NCI-H146 (cell line): ENCODE data around the gene CDYL.

Experiments
- DNase-seq: peaks from one replicate; lab custom pipeline; 2025; lab: John Stamatoyannopoulos, UW

CDYL gene

DNA sequence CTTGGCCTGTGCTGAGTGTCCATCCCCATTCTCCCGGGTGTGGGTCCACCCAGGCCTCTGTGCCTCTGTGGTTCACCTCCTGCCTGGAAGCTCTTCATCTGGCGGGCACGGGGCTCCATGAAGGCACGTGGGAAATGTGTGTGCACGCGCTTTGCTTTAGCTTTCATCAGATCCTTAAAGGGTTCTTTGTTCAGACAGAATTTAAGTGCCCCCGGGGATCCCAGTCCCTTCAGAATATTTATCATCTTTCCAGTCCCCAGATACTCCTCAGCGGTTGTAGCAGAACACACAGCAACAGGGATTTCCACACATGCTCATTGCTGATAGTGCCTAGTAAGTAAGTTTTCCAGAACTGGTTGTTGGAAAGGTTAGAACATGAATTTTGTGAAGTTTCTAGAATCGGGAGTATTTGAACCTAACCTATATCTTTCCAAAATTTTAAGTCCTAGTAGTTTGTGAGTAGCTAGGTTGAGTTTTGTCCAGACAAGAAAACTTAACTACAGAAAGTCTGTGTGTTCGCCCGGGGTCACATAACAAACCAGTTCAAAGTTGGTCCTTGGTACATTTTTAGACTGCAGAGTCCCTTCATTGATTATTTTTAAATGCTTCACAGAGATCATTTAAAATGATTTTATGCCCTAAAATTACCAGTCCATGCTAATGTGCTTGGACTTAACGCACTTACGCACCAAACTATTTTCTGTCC is 159.9 kb downstream of the CDYL start:
- DNase-seq: no peak

DNA sequence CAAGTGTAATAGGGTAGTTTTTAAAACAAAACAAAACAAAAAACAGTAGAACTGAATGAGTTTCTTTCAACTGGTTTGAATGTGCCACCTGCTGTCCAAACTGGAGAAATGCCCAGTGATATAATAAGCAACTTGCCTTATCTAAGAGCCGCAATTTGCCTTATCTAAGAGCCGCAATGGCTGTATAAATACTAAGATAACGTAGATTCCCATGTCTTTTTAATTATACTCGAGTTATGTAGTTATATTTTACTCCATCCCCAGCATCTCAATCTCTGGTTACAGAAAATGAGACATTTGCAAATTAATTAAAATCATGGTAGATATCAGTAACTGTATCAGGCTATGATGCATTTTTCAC is 160.5 kb downstream of the CDYL start:
- DNase-seq: peak; percentile 48

DNA sequence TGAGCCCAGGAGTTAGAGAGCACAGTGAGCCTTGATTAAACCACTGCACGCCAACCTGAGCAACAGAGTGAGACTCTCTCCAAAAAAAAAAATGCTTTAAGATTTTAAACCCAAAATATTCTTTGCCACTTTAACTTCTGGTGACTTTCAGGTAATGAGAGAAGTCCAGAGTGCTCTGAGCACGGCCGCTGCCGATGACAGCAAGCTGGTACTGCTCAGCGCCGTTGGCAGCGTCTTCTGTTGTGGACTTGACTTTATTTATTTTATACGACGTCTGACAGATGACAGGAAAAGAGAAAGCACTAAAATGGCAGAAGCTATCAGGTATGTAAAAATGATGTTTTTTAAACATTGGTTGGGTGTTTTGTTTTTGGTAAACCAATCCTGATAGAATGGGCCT is 161.2 kb downstream of the CDYL start:
- no peak for DNase-seq

DNA sequence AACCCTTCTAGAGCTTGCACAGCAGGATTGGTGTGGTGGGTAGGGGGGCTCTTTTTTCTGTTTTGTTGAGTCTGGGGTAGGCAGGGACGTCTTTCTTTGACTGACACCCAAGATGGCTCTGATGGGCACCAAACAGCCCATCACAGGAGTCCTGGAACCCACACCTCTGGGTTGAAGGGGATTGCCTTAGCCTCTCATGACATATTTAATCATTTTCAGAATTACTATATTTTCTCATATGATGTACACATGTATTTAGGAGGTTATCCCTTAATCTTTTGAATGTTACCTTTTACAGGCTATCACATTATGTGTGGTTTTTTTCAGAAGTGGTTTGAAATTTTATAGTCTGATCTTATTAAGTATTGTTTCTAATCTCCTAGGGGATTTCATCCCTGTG is 163.0 kb downstream of the CDYL start:
- no peak for DNase-seq

DNA sequence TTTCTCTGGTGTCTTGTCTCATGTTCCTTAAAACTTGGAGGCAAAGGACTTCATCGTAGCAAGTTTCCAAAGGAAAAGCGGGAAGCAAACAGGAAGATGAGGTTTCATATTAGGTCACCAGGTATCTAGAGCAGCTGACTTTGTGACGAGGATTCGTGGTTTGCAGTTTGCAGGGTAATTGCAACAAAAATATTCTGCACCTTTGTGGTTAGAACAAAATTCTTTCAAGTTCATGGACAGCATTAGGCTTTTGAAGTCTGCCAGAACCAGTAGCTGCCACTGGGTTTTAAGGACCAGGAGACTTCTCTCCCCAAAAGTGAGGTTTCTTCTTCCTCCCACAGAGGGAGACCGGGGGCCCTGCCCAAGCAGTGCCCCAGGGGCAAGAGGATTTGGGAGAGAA is 164.2 kb downstream of the CDYL start:
- DNase-seq: no peak

DNA sequence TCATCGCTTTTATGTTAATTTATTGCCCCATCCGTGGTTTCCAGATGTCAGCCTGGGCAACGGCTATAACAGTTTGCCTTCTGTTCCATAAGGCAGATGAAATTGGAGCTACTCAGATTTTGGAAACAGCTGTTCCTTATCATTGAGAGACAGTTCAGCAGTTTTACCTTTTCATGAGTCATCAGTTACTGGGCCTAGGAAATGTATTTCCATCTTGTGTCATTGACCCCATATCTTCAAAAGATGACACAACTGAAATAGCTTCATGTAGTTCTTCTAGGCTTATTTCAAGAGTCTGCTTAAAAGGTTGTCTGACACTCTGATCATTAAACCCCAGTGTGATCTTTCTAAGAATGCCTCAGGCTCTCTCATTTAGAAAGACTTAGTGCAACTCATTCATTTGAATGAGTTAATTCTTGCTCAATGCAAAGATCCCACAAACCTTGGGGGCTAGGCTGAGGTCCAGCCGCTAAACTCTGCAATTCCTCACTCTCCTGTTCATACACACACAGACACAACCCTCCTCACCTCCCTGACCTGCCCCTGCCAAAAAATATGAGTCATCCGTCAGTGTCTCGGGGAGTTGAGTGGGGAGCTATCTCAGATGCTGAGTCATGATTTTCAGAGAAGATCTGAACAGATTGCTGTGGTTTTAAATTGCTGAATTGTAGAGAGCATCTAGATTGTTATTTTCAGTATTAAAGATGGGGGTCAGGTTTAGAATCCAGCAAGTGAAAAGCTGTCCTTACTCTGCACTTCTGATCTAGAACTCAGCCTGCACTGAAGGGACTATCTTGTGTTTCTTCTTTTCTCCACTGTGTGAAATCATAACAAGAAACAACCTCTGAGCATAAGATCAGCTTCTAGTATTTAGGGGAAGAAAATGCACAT is 165.8 kb downstream of the CDYL start:
- no peak for DNase-seq

DNA sequence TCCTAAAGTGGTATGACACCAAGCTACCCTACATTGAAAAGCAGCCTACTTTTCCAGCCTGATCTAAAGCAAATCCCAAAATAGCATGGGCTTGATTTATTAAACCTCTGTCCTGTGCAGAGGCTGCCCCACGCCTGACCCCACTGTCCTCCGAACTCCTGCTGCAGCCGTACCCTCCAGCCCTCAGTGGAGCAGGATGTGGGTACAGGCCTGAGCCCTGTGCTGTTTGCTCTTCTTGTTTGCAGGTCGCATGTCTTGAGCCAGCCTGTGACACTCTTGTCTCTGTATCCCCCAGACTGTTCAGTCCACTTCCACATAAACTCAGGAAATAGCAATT is 166.4 kb downstream of the CDYL start:
- DNase-seq: no peak

DNA sequence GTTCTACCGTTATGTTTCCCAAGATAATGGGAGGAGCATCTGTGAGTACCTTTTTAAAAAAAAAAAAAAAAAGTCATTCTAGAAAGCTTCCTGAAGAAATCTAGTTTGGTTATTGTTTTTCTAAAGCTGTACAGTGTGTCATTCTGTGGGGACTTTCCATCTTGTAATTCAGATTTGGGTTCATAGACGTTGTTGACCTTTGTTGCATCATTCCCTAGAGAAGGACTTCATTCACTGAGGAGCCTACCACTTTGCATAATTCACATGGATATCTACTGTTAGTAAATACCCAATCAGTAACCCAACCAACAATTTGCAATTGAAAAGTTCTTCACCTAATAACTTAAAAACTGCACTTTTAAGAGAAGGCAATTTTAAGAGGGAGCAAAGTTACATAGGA is 167.5 kb downstream of the CDYL start:
- DNase-seq: no peak

DNA sequence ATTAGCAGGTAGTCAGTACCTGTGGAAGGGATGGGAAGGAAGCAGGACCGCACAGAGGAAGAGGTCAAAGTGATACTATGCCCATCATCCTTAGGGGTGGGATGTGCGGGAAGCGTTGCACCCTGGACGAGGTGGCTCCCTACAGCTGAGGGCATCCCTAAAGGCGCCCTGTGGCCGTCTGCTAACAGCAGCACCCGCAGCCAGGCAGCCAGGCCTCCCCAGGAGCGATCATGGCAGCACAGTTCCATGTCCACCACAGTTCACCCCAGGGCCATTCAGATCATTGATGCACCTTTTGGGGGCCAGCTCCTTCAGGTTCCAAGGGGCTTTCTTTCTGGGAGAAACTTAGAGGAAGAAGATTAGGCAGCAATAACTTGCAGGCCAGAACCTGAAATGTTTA is 168.1 kb downstream of the CDYL start:
- DNase-seq: no peak

DNA sequence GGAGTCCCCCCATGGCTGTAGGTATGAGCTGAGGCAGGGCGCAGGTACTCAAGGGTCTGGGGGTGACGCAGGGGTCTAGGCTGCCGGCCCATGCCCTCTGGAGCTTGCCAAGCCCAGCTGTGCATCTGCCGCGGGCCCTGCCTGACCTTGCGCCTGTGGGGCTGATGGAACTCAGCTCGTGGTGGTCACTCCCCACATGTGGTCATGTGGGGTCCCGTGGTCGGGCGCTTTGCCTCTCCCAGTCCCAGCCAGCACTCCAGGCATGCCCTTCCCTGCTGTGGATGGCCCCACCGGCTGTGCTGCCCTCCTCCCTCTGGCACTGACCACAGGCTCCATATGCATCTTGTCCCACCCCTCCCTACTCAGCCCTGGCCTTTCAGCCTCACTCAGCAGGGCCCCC is 170.3 kb downstream of the CDYL start:
- no peak for DNase-seq

DNA sequence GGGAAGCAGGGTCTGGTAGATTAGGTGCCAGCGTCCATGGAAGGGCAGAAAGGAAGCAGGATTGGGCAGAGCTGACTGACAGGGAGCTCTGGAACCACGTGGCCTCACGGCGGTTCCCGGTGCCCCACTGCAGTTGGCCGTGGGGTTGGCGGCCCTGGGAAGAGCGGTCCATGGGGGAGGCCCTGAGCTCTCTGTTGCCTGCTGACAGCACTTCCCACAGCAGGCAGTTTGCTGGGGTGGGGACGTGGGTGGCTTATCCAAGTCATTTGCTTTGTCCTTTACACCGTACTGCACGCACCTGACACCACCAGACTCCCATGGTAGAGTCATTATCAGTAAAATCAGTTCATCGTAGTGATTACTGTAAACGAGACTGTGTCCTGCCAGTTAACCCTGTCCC is 171.5 kb downstream of the CDYL start:
- no peak for DNase-seq

DNA sequence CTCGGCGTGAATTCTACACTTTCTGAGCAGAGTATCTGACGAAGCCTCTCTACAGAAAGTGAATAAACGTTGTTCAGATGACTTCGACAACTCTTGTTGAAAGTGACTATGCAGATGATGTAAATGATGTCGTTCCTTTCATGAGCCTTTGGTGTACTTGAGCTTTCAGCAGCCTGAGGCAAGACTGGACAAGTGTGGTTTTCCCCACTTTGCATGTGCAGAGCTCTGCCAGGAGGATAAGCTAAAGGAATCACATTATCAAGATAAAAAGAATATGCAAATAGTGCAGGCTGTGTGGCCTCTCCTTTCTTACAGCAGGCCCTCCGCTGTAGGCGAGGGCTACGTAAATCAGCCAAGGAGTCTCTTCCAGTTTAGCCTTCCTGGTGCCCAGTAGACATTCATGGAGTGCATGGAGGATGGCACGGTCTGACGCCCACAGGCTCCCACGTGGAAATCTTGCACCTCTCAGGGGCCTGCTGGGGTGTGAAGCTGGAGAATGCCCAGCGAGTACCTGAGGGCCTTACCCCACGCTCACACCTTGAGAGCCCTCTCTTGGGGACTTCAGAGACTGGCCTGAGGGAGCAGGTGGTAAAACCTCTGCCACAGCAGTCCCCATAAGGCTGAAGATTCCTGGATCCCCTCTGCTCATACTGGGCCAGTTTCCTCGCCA is 172.7 kb downstream of the CDYL start:
- no peak for DNase-seq

DNA sequence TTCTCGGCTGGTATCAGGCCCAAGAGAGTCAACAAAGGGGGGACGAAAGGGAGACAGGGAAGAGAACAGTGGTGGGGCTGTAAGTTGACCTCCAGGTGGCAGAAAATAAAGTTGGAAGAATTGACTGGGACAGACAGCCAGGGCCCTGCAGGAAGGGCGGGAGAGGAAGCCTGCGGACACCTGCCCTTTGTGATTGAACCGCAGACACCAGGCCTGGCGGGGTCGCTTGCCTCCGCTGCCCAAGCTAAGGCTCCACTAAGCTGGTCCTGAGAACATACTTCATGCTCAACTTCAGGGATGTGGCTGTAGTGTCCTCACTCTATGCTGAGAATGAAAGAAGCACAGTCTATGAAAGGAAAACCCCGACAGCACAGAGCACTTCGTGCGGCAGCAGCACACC is 173.9 kb downstream of the CDYL start:
- no peak for DNase-seq

DNA sequence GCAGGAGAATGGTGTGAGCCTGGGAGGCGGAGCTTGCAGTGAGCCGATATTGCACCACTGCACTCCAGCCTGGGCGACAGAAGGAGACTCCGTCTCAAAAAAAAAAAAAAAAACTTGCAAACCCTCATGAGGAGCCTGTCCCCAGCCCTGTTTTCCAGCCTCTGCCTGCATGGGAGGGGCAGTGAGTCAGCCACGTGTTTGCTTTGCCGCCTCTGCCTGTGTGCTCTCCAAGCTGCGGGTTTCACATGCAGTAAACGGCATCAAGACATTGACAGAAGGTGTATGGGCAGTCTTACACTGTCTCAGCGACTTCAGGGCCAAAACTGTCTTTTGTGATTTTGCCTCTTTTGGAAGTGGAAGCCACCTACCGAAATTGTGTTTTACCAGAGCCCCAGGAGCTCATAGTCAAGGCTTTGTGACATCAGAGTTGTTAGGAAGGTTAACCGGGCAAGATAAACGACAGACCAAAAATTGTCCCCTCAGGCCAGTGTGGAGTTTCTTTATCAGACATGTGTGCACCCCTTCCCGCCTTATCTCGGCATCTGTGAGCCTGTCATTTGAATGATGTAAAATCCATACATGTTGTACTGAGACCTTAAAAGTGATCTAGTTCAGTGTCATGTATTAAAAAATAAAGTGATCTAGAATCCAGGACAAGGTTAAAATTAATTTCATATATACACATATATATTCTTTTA is 174.8 kb downstream of the CDYL start:
- DNase-seq: no peak

DNA sequence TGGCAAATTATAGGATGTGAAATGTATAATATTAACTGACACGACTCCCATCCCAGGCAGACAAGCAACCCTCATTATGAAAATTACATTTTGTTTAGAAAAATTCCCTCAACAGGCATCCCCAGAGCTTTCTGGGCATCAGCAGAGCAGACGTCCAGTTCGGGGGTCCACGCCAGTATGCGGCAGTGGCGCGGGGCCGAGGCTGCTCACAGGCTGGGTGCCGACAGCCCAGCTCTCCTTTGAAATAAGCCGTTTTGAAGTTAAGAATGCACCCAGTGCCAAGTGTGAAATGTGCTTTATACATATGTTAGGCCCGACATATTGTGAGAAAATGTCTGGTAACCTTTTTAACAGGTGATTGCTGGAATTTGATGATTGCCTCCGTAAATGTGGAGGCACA is 177.2 kb downstream of the CDYL start:
- no peak for DNase-seq

DNA sequence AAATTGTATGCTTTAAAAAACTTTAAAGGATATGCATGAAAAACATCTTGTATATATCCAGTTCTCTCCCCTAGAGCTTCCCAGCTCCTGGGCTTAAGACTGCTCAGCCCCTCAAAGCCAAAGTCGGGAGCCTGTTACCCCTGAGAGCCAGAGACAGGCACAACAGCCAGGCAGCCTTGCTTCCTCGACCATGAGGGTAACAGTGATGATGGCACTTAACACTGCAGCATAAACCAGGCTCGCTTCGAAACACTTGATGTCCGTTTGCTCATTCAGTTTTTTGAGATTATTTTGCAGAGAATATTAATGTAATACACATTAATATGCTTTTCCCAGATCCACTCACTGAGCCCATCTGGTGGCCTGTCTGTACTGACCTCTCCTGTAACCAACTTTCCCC is 180.4 kb downstream of the CDYL start:
- DNase-seq: no peak

DNA sequence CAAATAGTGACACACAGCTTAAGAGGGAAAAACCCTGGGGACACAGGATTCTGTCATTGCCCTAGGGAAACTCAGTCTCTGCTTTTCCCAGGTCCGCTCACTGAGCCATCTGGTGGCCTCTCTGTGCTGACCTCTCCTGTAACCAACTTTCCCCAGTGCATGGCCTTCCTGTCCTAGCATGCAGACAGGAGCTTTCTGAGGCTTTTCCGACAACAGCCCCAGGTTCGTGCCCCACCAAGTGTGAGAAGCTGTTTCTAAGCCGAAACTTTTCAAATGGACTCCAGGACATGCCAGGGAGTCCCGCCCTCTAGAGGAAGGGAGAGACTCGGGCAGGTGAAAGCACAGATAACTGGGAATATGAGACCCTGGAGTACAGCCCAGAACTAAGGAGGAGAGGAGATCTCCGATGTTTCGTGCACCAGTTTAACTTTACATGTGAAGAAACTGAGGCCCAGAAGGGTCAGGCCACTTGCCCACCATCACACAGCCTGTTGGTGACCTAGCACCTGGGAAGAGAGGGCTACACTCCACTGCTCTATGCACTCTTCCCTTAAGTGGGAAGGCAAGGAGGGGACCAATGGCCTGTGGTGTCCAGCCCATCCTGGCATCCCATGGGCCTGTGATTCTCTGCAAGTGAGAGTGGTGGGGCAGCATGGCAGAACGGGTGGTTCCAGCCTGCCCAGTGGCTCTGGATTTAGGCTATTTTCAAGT is 181.5 kb downstream of the CDYL start:
- DNase-seq: no peak

DNA sequence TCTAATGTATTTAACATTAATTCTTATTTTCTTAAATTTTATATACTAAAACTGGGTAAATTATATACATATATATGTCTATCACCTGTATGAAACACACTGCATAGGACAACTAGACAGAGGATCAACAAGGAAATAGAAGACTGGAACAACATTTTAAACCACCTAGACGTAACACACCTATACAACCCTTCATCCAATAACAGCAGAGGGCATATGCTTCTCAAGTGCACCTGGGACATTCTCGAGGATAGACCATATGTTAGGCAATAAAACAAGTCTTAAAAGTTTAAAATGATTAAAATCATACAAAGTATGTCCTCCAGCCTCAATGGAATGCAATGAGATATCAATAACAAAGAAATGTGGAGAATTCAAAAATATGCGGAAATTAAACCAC is 182.4 kb downstream of the CDYL start:
- DNase-seq: no peak

DNA sequence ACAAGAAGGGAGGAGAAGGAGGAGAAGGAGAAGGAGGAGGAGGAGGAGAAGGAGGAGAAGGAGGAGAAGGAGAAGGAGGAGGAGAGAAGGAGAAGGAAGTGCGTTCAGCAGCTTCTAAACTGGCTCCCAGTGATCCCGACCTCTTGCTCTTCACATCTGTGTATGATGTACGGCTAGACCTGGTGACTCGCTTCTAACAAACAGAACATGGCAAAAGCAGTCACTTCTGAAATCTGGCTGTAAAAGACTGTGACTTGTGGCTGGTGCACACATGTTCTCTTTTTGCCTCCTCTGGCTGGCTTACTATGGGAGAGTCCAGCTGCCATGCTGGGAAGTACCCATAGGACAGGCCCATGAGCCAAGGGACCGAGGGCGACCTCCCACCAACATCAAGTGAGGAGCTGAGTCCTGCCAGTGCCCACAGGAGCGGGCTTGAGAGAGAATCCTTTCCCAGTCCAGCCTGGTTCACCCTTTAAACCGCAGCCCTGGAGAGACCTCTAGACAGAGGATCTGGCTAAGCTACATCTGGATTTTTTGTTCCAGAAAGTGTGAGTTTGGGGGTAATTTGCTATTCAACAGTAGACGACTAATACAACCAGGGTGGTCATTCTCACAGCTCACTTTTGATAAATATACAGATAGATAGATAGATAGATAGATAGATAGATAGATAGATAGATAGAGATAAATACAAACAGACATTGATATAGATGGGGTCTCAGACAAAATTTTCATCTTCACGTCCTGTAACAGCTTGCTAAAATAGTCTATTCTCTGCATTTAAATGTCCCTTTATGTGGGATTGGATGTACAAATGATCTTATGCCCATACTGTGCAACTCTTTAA is 185.3 kb downstream of the CDYL start:
- no peak for DNase-seq

DNA sequence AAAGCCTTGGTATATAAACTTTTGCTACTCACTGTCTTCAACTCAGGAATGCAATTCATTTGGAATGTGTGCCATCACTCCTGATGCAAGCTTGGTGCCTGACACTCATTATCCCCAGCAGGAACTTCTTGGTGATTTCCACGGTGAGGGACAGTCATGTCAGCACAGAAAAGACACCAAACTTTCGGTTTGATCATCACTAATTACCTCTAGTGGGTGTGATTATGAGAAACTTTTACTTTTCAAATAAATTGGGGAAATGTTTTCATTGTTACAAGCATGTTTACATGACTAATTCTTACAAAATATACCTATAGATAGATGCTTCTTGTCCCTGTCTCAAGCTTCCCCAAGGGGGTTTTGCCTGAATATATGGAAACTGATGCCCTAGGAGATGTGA is 186.7 kb downstream of the CDYL start:
- no peak for DNase-seq
